Activated naive CD4-positive, alpha-beta T cell treated with anti-CD3 and anti-CD28 coated beads, Interleukin-2, amount 50 U/mL, for 16 hours (primary cell): ENCODE results near the gene IER3IP1.
"Not testable (repeated sequence)": the region's sequence is repeated elsewhere in the genome, so short reads cannot be mapped to it uniquely, and the experiment has no call there.

Experiments used
- DNase-seq: peaks from one replicate; pipeline ENCODE4 v3.0.0-alpha.2; 2020

IER3IP1 gene, protein sequence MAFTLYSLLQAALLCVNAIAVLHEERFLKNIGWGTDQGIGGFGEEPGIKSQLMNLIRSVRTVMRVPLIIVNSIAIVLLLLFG

DNA sequence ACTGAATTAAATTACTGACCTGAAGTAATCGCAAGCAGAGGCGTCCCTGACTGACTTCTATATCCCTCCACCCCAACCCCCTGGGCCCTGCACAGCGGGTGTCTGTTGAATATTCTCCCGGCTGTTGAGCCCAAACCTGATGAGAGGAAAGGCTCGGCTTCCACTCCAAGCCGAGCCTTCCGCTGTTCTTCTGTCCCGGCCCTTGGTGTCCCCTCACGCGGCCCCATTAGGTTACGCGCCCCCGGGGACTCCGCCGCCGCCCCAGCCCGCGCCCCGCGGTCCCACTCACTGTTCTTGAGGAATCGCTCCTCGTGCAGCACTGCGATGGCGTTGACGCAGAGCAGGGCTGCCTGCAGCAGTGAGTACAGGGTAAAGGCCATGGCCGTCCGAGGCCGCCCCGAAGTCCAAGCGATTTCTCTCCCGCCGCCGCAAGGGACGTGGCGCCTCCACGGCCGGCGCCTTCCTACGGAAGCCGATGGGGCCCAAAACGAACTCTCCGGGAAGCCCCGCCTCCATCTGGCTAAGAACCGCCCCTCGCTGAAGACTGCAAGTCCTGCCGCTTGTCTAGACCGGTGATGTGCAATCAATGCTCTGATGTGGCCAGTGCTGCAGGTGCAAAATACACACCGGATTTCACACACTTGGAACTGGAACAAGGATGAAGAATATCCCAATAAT, at the start of gene IER3IP1:
TSS of gene IER3IP1 (minus strand) at position 467 of the 678 bp plus-strand sequence. CDS start at position 380, 87 bp downstream.
- peak; percentile 90 for DNase-seq

DNA sequence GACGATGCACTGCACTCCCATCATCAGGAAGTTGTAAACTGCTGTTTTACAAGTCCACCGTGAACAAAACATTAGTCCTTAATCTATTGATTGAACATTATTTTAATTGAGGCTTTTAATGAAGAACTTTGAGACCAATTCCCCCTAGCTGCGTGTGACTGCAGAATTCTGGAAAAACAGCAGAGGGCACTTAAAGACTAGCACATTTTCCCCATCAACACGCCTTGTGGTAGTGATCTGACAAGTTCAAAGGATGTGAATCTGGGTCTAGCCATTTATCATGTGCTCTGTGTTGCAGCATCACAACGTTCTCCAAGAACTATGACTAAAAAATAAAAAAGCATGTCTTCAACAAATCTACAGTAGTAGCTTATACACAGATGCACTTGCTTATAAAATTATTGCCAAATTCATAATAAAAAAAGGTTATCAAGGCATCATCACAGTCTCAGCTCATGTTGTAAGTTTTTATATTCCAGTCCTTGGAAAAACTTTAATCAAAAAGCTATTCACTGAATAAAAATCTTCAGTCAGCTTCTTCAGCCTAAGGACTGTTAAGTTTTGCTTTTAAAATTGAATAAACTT, 39.5 kb upstream of the IER3IP1 start:
- DNase-seq, result no peak

DNA sequence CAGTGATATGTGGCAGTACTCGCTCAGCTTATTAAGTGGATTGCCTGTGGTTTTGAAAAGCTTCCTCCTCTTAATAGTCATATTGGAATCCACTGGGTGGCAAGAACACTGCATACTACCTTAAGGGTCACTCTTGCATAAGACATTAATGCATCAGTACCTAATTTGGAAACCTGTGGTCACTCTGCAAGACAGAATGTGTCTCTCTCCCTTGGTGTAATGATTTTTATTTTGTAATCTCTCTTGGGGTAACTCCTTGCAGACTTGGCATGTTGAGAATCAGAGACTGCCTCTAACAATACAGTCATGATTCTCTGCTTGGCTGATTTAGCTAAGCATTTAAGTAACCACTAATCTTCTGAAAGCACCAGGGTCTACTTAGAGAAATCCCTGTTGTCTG, 33.0 kb upstream of the IER3IP1 start:
- no peak for DNase-seq

DNA sequence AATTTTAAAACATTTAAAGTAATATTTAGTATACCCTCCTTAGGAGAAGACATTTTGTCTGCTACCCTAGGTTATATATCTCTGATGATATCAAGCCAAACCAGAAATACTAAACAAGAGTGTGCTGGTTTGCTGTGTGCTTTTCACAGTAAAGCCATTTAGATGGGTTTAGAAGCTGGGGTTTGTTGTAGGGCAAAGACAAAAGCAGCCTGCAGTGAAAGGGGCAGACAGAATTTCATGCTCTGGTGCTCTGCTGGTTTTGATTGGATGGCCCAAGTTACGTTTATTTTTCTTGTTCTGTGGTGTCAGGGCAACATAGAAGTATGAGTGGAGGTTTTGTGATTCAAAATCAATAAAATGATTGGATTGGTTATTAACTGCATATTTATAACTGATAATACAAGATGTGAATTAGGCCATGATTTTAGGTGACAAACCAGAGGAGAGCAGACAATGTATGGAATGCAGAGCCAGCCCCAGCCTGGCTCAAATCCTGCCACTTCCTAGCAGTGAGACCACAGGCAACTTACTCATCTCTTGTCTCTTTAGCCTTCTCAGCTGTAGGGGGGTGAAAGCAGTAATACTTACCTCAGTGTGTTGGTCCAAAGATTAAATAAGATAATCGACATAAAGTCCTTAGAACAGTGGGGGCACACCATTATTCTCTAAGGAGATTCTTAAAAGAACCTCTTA, 30.9 kb upstream of the IER3IP1 start:
- no peak for DNase-seq

DNA sequence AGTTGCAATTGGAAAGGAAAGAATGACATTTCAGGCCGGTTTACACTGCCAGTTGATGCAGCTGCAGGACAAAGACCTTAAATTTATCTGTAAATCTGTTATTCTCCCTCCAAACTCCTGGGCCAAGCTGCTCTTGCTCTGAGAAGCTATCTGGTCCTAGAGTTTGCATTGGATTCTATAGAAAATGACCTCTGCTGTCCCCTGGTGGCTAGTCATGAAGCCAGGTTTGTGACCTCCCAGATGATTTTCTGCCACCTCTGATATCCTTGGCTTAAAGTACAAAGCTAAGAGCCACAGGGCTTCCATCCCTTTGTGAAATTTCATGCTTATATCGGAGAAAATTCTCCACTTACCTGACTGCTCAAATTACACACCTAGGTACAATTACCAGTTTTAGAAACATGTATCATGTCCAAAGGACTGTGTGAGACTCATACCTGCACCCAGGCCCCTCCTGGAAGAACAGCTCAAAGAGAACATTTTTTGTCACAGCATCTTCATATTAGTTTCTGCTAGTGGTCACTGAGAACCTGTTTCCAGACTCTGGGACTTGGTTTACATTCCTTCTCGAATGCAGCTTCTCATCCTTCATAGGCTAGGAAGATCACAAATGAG, 28.9 kb upstream of the IER3IP1 start:
- peak; percentile 30 for DNase-seq

DNA sequence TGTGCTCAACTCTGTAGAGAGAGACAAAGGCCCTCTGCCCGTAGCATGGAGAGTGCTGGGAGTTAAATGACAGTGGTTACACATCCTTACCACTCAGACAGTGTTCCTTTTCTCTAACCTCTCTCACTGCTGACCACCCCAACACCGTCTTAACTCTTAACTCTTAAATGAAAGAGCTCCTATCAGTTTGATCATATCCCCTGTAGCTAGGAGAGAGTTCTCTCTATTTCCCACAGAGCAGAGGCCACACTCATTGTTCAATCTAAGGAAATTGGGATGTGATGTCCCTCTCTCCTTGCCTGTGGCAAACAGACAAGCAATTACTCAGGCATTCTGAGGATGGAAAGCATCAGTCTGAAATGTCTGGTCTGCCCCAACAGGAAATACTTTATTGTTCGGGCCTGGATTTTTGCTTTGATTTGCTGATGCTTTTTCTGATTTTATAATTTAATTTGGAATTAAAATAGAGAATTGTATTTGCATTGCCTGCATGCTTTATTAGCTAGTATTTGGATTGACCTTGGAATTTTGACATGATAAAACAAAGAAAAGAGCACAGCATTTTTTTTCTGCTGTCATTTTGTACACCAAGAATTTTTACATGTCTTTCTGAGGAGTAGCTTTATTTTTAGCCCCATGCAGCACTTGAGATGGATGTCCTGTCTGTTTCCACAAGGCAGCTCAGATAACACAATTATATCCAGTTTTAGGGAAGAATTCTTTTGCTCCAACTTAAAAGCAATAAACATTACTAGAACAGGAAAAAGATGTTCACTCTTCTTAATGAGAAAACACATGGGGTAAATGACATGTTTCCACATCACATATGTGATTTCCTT, 27.7 kb upstream of the IER3IP1 start:
- no peak for DNase-seq

DNA sequence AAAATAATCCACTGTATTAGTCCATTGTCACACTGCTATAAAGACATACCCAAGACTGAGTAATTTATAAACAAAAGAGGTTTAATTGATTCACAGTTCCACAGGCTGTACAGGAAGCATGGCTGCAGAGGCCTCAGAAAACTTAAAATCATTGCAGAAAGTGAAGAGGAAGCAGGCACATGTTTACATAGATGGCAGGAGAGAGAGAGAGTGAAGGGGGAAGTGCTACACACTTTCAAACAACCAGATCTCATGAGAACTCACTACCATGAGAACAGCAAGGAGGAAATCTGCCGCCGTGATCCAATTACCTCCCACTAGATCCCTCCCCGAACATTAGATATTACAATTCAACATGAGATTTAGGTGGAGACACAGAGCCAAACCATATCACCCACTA, 19.8 kb upstream of the IER3IP1 start:
- not testable (repeated sequence) for DNase-seq

DNA sequence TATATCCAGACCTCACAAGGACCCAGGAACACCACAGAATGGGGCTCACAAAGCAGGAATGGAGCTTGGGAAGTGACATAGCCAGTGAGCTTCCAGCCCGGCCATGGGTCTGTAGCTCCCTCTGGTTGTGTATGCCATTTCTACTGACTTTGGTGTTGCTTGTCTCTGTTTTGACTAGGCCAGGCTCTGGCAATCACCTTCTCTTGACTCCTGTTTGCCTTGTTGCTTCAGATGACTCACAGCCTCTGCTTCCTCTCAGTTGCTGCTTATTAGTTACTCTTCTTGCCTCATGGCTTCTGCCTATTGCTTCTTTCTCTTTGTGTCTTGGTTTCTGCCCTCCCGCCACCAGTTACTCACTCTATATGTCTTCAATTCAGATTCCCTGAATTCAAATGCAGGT, 15.8 kb upstream of the IER3IP1 start:
- no peak for DNase-seq

DNA sequence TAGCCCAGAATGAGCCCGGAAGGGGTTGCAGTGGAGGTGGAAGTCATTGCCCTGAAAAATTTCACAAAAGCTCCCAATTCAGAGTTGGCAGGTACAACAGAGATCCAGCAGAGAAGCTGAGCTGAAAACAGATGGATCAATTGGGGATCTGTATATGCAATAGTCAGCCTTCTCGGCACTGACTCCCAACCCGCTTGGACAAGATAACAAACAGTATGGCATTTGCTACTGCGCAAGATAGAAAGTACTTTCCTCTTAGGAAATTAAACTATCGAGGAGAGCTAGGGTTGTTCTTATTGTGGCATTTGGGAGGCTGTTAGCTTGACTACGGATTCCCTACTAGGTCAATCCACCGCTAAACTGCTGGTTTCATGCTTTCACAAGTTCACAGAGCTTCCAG, 11.6 kb upstream of the IER3IP1 start:
- no peak for DNase-seq

DNA sequence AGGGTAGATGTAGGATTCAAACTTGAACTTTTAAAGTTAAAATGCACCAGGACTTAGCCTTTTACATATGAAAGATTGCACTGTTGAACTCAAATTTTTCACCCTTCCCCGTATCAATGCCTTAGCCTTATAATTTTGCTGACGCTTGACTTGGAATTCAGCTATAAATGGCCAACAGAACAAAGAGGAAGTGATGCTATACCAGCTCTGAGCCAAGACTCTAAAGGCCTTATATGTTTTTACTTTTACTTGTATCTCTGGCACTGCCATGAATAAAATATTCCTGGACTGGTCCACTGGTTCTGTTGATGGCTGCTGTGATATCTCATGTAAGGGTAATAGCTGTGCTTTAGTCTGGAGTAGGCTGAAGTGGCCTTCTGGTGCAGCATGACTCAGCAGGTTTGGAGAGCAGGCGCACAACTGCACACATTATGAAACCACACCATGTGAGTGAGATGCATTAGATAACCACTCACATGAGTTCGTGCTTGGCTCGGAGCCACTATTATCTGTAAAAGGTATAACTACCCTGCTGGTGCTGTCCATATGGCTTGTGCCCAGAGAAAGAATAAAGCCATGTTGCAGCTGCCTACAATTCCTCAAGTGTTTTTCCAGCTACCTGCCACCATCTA, 8.4 kb upstream of the IER3IP1 start:
- no peak for DNase-seq

DNA sequence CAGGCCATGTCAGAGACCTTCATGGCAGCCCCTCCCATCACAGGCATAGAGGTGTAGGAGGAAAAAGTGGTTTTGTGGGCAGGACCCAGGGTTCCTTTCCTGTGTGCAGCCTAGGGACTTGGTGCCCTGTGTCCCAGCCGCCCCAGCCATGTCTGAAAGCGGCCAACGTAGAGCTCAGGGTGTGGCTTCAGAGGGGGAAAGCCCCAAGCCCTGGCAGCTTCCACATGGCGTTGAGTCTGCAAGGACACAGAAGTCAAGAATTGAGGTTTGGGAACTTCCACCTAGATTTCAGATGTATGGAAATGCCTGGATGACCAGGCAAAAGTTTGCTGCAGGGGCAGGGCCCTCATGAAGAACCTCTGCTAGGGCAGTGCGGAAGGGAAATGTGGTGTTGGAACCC, 6.0 kb upstream of the IER3IP1 start:
- DNase-seq, result not testable (repeated sequence)

DNA sequence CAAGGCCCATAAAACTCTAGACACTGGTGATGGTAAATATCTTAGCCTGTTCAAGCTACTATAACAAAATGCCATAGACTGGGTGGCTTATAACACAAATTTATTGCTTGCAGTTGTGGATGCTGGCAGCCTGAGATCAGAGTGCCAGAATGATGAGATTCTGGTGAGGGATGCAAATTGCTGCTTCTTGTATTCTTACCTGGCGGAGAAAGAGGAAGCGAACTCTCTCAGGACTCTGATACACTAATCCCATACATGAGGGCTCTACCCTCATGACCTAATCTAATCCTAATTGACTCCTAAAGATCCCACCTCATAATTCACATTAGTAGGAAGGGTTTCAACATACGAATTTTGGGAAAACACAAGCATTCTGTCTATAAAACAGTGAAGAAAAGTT, 4.6 kb upstream of the IER3IP1 start:
- DNase-seq, result no peak

DNA sequence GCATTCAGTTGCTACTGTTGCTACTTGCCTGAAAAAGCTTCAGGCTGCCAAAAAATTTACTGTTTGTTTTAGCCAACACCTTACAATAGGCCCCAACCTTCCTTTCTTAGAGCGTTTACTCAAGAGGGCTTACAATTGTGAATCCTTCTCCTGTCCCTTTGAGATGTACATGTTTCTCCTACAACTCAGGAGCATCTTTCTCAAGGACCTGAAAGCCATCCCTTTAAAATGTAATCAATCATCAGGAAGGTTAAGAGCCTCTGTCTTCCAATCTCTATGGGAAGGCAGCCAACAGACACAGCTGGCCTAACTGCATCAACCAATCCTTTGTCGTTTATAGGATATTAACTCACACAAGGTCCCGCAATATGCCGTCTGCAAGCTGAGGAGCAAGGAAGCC, 3.4 kb upstream of the IER3IP1 start:
- no peak for DNase-seq

DNA sequence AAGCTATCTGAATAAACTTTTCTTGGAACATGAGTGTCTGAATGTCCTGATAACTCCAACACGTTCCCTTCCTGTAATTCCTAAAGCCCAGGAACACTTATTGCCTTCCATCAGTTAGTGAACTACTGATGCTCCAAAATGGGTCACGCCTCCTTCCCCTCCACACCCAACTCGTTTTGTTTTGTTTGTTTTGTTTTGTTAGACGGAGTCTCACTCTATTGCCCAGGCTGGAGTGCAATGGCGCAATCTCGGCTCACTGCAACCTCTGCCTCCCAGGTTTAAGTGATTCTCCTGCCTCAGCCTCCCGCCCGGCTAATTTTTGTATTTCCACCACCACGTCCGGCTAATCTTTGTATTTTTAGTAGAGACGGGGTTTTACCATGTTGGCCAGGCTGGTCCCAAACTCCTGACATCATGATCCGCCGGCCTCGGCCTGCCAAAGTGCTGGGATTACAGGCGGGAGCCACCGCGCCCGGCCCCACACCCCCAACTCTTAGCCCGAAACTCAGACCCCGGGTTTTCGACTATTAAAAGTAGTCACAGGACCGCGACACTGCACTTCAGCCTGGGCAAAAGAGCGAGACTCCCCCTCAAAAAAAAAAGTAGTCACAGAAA, 774 bp downstream of the IER3IP1 start:
- no peak for DNase-seq

DNA sequence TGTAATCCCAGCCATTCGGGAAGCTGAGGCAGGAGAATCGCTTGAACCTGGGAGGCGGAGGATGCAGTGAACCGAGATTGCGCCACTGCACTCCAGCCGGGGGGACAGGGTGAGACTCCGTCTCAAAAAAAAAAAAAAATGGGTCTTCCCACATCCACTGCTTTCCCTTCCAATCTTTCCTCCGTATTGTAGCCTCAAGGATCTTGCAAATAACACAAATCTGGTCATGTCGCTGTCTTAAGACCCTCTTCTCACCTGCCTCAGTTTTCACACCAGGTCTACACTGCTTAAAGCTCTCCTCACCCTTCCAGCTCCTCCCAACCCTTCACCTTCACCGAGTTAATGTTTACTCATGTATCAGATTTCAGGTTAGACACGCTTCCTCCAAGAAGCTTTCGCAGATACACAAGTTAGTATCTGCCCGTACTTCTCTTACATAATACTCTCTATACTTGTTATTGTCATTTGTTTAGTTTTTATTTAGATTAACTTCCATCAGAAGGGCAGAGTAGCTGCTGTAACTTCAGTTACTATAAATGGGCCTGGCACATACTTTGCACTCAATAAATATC, 1.5 kb downstream of the IER3IP1 start:
- DNase-seq, result no peak

DNA sequence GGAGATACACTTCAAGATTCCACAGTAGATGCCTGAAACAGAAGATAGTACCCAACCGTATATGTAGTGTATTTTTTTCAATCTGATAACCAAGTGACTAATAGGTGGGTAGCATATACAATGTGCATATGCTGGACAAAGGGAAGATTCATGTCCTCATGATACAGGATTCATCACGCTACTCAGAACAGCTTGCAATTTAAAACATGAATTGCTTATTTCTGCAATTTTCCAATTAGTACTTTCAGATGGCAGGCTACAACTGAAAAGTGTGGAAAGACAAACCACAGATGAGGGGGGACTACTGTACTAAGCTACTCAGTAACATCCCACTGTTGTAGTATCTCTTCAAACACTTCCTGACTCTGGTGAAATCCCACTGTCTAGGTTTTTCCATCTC, 3.7 kb downstream of the IER3IP1 start:
- DNase-seq, result no peak

DNA sequence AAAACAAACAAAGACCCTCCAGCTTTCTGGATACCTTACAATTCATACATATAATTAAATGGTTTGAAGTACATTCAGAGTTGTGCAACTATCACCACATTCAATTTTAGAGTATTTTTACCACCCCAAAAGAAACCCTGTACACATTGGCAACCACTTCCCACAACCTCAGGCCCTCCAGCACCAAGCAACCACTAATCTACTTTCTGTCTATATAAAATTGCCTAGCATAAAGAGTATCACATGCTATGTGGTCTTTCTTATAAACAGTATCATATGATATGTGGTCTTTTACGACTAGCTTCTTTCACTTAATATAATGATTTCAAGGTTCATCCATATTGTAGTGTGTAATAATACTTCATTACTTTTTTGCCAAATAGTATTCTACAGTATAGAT, 7.3 kb downstream of the IER3IP1 start:
- no peak for DNase-seq

DNA sequence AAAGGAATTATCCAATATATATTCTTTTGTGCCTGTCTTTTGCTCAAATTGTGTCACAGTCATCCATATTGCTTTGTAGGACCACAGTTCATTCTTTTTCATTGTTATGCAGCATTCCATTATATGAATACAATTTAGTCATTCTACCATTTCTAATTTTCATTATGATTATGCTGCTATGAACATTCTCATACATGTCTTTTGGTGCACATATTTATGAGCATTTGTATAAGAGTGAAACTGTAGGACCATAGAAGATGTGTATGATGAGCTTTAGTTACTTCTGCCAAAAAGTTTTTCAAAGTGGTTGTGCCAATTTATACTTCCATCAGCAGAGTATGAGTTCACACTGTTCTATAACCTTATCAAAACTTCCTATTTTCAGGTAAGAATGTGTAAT, 7.7 kb downstream of the IER3IP1 start:
- DNase-seq, result no peak

DNA sequence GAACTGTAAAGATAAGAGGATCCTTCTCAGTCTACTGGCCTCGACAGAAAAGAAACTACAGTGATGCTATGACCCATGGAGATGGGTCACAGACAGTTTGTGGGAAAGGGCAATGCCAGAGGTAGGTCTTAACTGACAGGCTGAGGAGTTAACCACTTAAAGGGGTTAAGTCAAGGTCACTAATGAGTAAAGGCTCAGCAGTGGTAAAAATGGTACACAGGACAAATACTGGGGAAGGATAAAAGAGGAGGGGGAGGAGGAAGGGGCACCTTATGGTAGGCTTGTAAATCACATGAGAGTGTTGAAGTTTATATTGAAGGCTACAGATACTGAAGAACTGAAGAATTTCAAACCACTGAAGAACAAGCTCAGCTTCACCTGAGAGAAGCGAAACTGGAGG, 9.9 kb downstream of the IER3IP1 start:
- DNase-seq, result no peak

DNA sequence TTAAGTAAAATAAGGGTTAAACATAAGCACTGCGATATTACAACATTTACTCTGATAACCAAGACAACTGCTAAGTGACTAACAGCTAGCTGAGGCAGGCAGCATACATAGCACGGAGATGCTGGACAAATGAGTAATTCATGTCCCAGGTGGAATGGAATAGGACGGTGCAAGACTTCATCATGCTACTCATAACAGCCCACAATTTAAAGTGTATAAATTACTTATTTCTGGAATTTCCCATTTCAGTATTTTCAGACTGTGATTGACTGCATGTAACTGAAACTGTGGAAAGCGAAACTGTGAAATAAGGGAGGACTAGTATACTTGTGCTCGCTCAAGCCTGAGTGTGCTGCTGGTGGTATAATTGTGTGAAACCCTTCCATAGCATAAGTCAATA, 12.9 kb downstream of the IER3IP1 start:
- no peak for DNase-seq

DNA sequence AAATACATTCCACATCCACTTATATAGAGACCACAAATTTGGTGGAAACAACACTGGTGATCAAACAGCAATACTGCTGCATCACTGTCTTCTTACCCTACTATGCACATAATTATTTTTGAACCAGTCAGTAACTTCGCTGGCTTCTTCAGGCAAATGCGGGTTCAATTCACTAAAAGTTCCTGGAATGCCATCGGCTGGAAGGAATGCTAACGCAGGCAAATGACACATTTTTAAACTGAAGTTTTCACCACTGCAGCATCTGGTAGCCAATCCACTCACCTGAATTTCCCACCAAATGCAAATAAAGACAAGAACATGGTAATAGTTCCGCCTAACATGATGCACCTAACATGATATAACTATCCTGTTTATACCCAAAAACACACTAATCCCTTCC, 15.9 kb downstream of the IER3IP1 start:
- DNase-seq, result no peak

DNA sequence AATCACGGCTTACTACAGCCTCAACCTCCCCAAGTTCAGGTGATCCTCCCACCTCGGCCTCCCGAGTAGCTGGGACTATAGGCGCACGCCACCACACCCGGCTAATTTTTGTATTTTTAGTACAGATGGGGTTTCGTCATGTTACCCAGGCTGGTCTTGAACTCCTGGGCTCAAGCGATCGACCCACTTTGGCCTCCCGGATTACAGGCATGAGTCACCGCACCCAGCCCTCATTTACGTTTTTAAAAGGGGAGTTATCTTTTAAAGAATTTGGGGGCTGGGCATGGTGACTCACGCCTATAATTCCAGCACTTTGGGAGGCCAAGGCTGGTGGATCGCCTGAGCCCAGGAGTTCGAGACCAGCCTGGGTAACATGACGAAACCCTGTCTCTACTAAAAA, 17.8 kb downstream of the IER3IP1 start:
- not testable (repeated sequence) for DNase-seq
